ENCODE results near the gene OGFOD2.
A peak's percentile ranks its signal among the peaks of the same experiment; 100 is the strongest.
"Not testable (repeated sequence)": the region's sequence is repeated elsewhere in the genome, so short reads cannot be mapped to it uniquely, and the experiment has no call there.

OGFOD2 gene

DNA sequence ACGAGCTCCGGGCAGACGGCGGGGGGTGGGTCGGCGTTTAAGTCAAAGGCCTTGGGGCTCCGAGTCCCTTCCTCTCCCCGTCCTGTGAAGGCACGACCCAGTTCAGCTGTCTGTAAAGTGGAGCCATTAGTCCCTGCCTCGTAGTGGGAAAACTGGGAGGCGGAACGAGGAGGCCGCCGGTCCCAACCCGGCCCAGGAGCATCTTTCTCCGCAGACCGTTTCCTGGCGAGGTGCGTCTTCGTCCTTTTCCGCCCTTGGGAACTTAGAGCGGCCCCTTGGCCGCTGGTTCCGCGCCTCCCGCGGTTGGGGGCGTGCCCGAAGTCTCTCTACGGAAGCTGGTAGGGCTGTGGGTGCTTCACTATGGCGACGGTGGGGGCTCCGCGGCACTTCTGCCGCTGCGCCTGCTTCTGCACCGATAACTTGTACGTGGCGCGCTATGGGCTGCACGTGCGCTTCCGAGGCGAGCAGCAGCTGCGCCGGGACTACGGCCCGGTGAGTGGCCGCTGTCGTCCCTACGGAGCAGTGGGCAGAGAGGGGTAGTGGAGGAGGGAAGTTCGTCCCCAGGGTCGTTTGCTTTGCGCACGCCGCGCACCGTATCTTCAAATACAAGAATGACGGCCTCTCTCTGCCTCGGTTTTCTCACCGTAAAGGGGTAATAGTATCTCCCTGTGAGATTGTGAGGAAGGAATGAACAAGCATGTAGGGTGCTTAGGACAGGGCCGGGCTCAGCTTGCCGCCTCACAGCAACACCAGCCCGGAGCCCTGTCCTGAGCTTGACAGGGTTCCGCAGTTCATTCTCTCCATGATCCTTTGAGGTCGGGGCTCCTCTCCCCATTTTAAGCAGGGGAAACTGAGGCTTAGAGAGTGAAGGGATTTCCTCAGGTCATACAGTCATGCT is at the start of gene OGFOD2:
Gene OGFOD2 (plus strand): TSS at position 353 of the 898 bp plus-strand sequence. CDS start 8 bp downstream, at position 361.
- DNase-seq (ENCODE audit: low read depth in 2 of 2): peak; percentile 86 to 88

DNA sequence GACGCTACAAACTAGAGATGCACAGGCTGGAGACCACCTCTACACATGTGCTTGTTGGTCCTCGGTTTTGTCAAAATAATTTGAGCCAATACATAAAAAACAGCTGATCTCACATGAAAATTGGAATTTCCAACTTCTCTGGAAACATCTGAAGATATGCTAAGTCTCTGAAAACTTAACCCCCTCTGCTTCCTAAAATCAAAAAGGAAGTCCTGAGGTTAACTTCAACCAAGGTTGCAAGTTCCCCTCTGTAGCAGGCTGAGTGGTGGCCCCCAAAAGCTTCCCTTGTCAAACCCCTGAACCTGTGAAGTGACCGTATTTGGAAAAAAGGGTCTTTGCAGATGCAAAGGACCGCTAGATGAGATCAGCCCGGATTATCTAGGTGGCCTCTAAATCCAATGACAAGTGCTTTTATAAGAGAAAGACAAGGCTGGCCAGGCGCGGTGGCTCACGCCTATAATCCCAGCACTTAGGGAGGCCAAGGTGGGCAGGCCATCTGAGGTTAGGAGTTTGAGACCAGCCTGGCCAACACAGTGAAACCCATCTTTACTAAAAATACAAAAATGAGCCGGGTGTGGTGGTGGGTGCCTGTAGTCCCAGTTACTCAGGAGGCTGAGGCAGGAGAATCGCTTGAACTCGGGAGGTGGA is 47.2 kb upstream of the OGFOD2 start:
- DNase-seq (ENCODE audit: low read depth in 2 of 2): no peak

GRCh38 chr12:122928404-122929147 is 46.5 kb upstream of the OGFOD2 start:
- DNase-seq (ENCODE audit: low read depth in 2 of 2): no peak

GRCh38 chr12:122929148-122929538 is 45.9 kb upstream of the OGFOD2 start:
- DNase-seq (ENCODE audit: low read depth in 2 of 2): no peak

GRCh38 chr12:122929812-122930211 is 45.2 kb upstream of the OGFOD2 start:
- no peak for DNase-seq (ENCODE audit: low read depth in 2 of 2)

GRCh38 chr12:122932207-122932606 is 42.8 kb upstream of the OGFOD2 start:
- DNase-seq (ENCODE audit: low read depth in 2 of 2): no peak

GRCh38 chr12:122934722-122935121 is 40.3 kb upstream of the OGFOD2 start:
- DNase-seq (ENCODE audit: low read depth in 2 of 2): no peak

DNA sequence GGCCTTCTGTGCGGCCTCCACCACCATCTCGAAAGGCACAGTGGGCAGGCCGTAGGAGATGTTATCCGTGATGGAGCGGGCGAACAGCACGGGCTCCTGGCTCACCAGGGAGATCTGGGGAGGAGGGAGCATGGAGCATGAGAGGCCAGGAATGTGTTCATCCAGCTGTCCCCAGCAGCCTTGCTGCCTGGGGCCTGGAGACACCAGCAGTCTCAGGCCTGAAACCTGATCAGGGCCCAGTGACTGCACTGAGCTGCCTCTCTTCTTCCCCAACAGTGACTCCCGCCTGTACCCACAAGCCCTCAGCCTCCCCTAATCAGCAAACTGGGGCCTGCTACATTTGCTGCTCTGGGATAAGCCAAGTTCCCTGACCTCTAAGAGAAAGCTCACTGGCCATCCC is 39.7 kb upstream of the OGFOD2 start:
- no peak for DNase-seq (ENCODE audit: low read depth in 2 of 2)

DNA sequence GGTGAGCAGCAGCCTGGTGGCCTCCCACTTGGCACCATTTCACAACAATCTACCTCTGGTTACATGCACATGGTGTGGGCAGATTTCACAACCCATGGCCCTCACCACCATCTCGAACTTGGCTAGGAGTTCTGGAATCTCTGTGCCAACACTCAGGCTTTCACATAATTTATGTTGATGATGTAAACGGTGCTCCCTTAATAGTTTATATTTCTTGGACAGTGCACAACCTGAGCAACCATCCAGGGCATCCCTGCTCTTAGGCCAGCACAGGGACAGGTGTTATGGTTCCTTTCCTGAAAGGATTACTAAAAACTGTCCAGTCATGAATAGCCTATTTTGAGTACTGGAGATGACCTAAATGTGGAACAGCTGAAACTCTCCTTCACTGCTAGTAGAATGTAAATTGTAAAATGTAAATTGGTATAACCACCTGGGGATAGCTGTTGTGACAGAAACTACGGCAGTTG is 37.4 kb upstream of the OGFOD2 start:
- DNase-seq (ENCODE audit: low read depth in 2 of 2): no peak

- no peak for DNase-seq (ENCODE audit: low read depth in 2 of 2)
Observed at GRCh38 chr12:122939125-122939524, 35.9 kb upstream of the OGFOD2 start.

DNA sequence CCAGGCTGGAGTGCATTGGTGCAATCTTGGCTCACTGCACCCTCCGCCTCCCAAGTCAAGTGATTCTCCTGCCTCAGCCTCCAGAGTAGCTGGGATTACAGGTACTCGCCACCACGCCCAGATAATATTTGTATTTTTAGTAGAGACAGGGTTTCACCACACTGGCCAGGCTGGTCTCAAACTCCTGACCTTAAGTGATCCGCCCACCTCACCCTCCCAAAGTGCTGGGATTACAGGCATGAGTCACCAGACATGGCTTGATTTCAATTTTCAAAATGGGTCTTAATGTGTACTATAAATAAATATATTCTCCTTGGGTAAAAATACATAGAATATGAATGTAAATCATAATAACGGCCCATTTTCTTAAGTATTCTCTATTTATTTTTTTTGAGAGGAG is 33.7 kb upstream of the OGFOD2 start:
- not testable (repeated sequence) for DNase-seq (ENCODE audit: low read depth in 2 of 2)

- DNase-seq (ENCODE audit: low read depth in 2 of 2): no peak
Observed at GRCh38 chr12:122942637-122943036, 32.4 kb upstream of the OGFOD2 start.

DNA sequence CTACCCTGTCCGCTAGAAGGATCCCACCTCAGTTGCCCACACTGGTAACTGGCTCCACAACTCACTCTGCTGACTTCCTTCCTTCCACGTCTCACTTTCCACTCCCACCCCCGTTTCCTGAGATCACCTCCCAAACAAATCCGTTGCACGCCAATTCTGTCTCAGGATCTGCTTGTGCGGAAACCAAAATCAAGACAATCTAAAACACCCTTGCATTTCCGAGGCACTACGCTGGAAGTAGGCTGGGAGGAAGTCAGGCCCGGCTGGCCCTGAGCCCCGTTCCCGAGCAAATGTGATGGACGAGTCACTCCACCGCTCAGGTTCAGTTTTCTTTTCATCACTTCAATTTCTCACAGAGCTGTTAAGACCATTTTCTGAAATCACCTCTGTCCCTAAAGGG is 31.8 kb upstream of the OGFOD2 start:
- DNase-seq (ENCODE audit: low read depth in 2 of 2): no peak

GRCh38 chr12:122944605-122945592 is 30.1 kb upstream of the OGFOD2 start:
- no peak for DNase-seq (ENCODE audit: low read depth in 2 of 2)

DNA sequence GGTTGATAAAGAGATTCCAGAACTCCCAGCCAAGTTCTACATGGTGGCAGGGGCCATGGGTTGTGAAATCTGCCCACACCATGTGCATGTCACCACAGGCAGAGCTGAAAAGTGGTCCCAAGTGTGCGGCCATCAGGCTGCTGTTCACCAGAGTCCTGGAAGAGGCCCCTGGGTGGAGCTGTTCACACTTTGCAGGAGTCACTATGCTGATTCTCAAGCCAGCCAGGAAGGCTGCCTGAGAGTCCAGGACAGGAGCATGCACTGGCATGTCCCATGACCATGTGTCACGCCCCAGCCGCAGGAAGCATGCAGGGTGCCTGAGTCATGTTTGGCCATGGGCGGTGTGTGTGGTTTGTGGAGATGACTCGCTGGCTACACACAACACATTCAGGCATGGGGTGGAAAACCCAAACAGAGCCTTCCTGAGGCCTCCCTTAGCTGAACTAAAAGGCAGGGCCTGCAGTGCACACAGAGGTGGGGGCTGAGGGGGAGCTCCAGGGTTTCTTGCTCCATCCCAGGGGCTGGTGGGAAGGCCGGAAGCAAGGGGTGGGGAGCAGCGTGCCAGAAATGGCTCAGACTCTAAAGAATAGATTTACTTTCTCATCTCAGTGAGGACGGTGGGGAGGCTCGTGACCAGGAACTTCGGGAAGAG is 28.2 kb upstream of the OGFOD2 start:
- peak; percentile 87 to 90 for DNase-seq (ENCODE audit: low read depth in 2 of 2)

DNA sequence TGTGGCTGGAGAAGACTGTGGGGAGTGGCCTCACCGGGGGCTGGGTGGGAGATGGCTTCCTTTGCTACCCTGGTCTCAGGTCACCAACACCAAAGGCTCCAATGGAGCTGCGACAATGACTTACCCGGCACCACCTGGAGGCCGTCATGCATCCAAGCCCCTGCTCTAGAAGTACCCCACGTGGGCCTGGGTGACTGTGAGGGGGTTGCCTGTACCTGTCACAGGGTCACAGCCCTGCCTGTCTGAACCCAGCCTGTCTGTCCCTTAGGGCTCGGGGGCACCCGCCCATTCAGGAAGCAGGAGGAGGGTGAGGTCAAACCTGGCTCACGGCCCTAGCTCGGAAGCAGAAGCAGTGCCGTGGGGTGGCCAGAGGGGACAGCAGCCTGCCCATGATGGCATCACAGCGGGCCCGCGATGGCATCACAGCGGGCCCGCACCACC is 27.7 kb upstream of the OGFOD2 start:
- no peak for DNase-seq (ENCODE audit: low read depth in 2 of 2)

- DNase-seq (ENCODE audit: low read depth in 2 of 2): no peak
Observed at GRCh38 chr12:122948605-122949004, 26.4 kb upstream of the OGFOD2 start.

DNA sequence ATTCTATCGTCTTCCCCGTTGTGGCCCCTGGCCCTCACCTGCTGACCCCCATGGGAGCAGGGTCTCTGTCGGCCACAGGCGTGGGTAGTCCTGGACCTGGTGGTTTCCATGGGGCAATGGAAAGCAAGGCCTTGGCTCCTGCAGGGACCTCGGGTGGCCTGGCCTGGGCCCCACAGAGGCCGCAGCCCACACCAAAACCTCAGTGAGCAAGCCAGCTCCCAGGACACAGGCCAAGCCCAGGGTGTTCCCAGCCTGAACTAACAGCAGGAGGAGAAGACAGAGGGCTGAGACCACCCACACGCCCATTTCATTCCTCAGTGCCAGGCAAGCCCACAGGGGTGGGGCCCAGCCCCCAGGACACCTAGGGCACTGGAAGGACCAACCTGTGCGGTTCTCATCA is 25.6 kb upstream of the OGFOD2 start:
- no peak for DNase-seq (ENCODE audit: low read depth in 2 of 2)

DNA sequence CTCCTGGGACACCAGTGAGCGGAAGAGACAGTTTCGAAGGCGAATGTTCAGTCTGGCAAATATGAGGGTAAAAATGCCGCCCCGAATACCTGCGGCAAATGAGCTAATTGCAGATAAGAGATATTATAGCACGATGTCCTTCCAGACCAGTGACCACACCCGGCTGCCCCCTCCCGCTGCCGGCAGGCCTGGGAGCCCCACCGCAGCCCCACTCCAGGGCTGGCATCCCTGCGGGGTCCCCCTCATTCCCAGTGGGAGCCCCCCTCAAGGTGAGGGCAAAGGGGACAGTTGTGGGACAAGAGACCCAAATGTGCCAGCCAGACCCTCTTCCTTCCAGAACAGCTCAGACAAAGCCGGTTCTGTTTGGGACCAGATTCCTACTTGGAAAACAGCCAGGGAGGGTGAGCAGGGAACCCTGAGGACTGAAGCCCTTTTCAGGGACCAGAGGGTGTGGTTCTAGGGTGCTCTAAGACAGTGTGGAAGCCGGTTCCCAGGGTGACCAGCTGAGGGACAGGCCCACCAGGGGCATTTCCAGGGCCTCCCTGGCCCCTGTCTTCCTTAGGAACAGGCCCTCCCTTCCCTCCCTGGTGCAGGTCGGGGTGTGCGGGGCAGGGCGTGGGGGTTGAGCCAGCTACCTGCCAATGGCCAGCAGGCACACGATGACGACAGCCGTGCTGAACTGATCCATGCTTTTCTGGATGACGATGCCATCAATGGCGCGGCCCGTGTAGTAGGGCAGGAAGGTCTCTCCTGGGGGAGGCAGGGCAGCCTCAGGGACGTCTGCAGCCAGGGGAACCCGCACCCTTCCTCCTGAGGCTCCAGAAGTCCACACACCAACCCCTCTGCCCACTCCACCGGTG is 25.0 kb upstream of the OGFOD2 start:
- DNase-seq (ENCODE audit: low read depth in 2 of 2): no peak

- no peak for DNase-seq (ENCODE audit: low read depth in 2 of 2)
Observed at GRCh38 chr12:122951406-122951805, 23.6 kb upstream of the OGFOD2 start.

Measured in stimulated activated CD8-positive, alpha-beta memory T cell treated with anti-CD3 and anti-CD28 coated beads, Interleukin-15, amount 100 ng/mL, for 48 hours (primary cell).